GM21360 (cell line): Measurements from ENCODE around the gene NKAIN2.
"Not testable (repeated sequence)": the region's sequence is repeated elsewhere in the genome, so short reads cannot be mapped to it uniquely, and the experiment has no call there.

Source experiments
- ATAC-seq: cut with Tn5 transposase; IDR thresholded peaks from one replicate; pipeline ENCODE4 v1.9.1; 2021; ENCODE audit warnings: mild to moderate bottlenecking, moderate library complexity; ENCODE audit not compliant: unreplicated experiment

NKAIN2 gene

GRCh38 chr6:123888771-123889513, 85.3 kb downstream of the NKAIN2 start:
- ATAC-seq = no peak

- no peak for ATAC-seq
Observed at GRCh38 chr6:123895346-123895745, 91.7 kb downstream of the NKAIN2 start.

GRCh38 chr6:123895806-123896205, 92.1 kb downstream of the NKAIN2 start:
- ATAC-seq = no peak

GRCh38 chr6:123896869-123897268, 93.2 kb downstream of the NKAIN2 start:
- ATAC-seq = no peak

GRCh38 chr6:123897965-123898364, 94.3 kb downstream of the NKAIN2 start:
- ATAC-seq = no peak

GRCh38 chr6:123898665-123899064, 95.0 kb downstream of the NKAIN2 start:
- ATAC-seq = no peak

GRCh38 chr6:123899745-123900144, 96.1 kb downstream of the NKAIN2 start:
- no peak for ATAC-seq

- no peak for ATAC-seq
Observed at GRCh38 chr6:123901436-123901835, 97.8 kb downstream of the NKAIN2 start.

GRCh38 chr6:123902738-123903313, 99.2 kb downstream of the NKAIN2 start:
- ATAC-seq = no peak

GRCh38 chr6:123904228-123904627, 100.6 kb downstream of the NKAIN2 start:
- no peak for ATAC-seq

- no peak for ATAC-seq
Observed at GRCh38 chr6:123908797-123909196, 105.1 kb downstream of the NKAIN2 start.

GRCh38 chr6:123909989-123910388, 106.3 kb downstream of the NKAIN2 start:
- ATAC-seq = no peak

GRCh38 chr6:123913863-123914262, 110.2 kb downstream of the NKAIN2 start:
- ATAC-seq = no peak

GRCh38 chr6:123923379-123923778, 119.7 kb downstream of the NKAIN2 start:
- not testable (repeated sequence) for ATAC-seq

- peak; percentile 92 for ATAC-seq
Observed at GRCh38 chr6:123925350-123925749, 121.7 kb downstream of the NKAIN2 start.

GRCh38 chr6:123925842-123926399, 122.3 kb downstream of the NKAIN2 start:
- no peak for ATAC-seq

GRCh38 chr6:123928529-123928928, 124.9 kb downstream of the NKAIN2 start:
- no peak for ATAC-seq

- no peak for ATAC-seq
Observed at GRCh38 chr6:123931928-123932327, 128.3 kb downstream of the NKAIN2 start.

GRCh38 chr6:123940551-123940950, 136.9 kb downstream of the NKAIN2 start:
- ATAC-seq = no peak

GRCh38 chr6:123941855-123942254, 138.2 kb downstream of the NKAIN2 start:
- no peak for ATAC-seq

- ATAC-seq = no peak
Observed at GRCh38 chr6:123945386-123945785, 141.7 kb downstream of the NKAIN2 start.

GRCh38 chr6:123953920-123954319, 150.3 kb downstream of the NKAIN2 start:
- no peak for ATAC-seq
